Omental fat pad (tissue), 4 donors: Measurements from ENCODE around the gene SERBP1. TPM values are rescaled to one million over a fixed set of nuclear protein-coding genes. Genes with fewer than 3 reads are reported as not detected.

ENCODE experiments used
- ATAC-seq: fragments of 150-250 bp; one replicate; pipeline ENCODE4 v1.9.1; 2016; ENCODE audit warnings: mild to moderate bottlenecking, moderate library complexity; ENCODE audit not compliant: low FRiP score
- DNase-seq: peaks from one replicate; pipeline ENCODE4 v3.0.0-alpha.2; 2019; ENCODE audit warnings: low spot score
- CTCF ChIP-seq, 3 donors: fragments of 450-650 bp; IDR thresholded peaks; one replicate each; pipeline ENCODE4 v1.5.1; 2016 to 2017; ENCODE audit warnings: antibody characterized with exemption in 3 of 3, mild to moderate bottlenecking in 3 of 3, moderate library complexity in 2 of 3
- total RNA-seq, 4 donors: library from RNA; depleted of rRNA; stranded (reverse); fragments of >200 nt; gene quantifications; one replicate each; pipeline ENCODE4 v1.1.0, GENCODE V29; 2016

Gene SERBP1
- total RNA-seq, 4 donors from 2014 or later = 199 to 340 (median 217) TPM

- ATAC-seq (no peak), DNase-seq (no peak)
- no peak for TF ChIP-seq CTCF (IDR thresholded peaks at IDR 0.05)
These were observed 2.5 kb upstream of the SERBP1 start for GRCh38 chr1:67432745-67433144.

GRCh38 chr1:67431869-67432578, 1.8 kb upstream of the SERBP1 start:
- DNase-seq (no peak), ATAC-seq (no peak)
- no peak for TF ChIP-seq CTCF (IDR thresholded peaks at IDR 0.05)

- ATAC-seq = no peak
- TF ChIP-seq CTCF (IDR thresholded peaks at IDR 0.05) = no peak
- no peak for DNase-seq
These were observed 1.1 kb upstream of the SERBP1 start for GRCh38 chr1:67431156-67431765.

DNA sequence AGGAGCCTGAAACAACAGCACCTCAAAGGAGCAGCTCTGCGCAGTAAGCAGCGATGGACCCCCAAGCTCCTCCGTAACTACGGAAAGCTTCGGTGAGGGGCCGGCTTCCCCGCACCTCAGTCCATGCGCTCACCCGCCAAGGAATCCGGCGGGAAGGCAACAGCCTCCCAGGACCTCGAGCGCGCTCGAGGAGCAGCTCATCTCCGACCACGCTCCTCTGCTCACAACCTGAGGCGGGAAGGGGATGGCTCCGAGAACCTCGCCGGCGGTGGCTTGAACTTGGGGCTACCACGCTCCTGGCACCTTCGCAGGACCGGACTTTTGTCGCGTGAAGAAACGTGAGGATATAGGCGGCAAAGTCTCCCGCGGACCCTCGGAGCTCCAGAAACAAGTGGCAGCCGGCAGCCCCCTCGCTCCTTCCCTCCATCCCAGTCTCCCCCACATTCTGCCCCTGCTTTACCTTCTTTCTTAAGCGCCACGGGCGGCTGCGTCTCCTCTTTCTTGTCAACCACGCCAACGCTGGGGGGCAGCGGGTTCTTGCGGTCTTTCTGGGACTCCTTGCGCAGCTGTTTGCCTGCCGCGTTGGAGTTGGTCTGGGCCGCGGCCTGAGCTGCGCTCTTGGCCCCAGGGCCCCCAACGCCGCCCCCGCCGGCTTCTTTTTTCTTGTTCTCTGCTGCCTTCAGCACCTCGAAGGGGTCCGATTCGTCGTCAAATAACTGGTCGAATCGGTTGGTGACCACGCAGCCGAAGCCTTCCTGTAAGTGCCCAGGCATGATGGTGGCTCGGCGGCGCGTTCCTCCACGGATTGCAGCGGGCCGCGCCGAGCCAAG, 459 bp downstream of the SERBP1 start:
- ATAC-seq (peak; percentile 11), DNase-seq (no peak)
- TF ChIP-seq CTCF (IDR thresholded peaks at IDR 0.05) = no peak

GRCh38 chr1:67429011-67429527, 1.1 kb downstream of the SERBP1 start:
- ATAC-seq = no peak
- DNase-seq = no peak
- no peak for TF ChIP-seq CTCF (IDR thresholded peaks at IDR 0.05)

DNA sequence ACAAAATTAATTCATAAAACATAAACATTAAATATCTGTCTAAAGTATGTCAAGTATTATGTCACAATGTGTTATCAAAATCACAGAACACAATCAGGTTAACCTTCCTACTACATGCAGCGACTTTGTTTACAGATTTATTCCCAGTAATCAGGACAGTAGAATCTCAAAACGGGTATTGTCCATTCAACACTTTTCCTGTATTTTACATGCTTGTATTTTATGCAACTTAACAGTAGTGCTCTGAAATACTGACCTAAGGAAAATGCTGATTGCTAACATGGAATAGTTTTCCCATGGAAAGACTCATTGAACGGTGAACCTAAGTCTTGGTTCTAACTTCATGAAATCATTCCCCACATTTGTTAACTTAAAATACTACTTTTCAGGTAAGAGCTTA, 2.3 kb downstream of the SERBP1 start:
- ATAC-seq = no peak
- no peak for DNase-seq
- no peak for TF ChIP-seq CTCF (IDR thresholded peaks at IDR 0.05)
